Measurements from ENCODE around the gene CD101.

Gene CD101

GRCh38 chr1:117026361-117026760 lies 24.8 kb downstream of the CD101 start:
- DNase-seq (ENCODE audit: low read depth): peak; percentile 18
- no peak for TF ChIP-seq CTCF (conservative IDR thresholded peaks at IDR 0.05; ENCODE audit: low read length)
- H3K4me3 ChIP-seq (ENCODE audit: low read length): no peak overlapping the region

- TF ChIP-seq CTCF (conservative IDR thresholded peaks at IDR 0.05; ENCODE audit: low read length): no peak
- no peak for DNase-seq (ENCODE audit: low read depth)
- no peak overlapping the region for H3K4me3 ChIP-seq (ENCODE audit: low read length)
Measured at GRCh38 chr1:117029685-117030084, 28.1 kb downstream of the CD101 start.

- DNase-seq (ENCODE audit: low read depth): no peak
- no peak for TF ChIP-seq CTCF (conservative IDR thresholded peaks at IDR 0.05; ENCODE audit: low read length)
- H3K4me3 ChIP-seq (ENCODE audit: low read length): no peak overlapping the region
Measured at GRCh38 chr1:117030271-117030877, 28.8 kb downstream of the CD101 start.

- TF ChIP-seq CTCF (conservative IDR thresholded peaks at IDR 0.05; ENCODE audit: low read length): no peak
Measured at GRCh38 chr1:117032266-117032665, 30.7 kb downstream of the CD101 start.

DNA sequence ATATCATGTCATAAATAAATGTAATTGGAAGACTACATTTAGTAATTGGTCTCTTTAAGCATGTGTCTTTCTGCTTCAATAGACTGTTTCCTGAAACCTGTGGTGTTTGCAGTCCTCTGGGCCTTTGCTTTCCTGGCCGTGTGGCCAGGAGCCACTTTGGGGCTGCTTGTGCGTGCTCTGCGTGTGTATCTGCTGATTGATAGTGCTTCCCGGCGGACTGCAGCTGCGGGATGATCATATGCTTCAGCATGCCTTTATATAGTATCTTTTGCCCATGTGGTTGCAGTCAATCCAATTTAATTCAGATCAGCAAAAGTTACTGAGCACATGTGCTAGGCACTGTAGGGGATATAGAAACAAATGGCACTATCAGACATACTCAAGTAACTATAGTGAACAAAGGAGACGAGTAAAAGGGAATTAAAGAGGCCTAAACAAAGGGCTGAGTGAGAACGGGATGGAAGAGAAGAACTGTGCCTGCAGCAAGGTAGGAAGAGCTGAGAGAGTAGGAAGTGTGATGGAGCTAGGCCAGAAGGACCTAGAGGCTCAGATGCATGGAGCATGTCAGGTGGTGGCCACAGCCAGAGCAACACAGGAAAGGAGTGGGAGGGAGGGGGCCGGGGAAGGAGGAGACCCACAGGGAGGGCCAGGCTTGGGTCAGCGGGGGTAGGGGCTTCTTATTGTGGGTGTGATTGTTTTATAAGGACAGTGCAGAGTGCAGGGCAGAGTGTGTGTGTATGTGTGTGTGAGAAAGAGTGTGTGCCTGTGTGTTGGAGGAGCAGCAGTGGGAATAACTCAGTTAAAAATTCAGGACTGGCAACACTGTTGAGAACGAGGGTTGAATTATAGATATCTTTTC lies 31.4 kb downstream of the CD101 start:
- no peak for DNase-seq (ENCODE audit: low read depth)
- no peak overlapping the region for H3K4me3 ChIP-seq (ENCODE audit: low read length)
- TF ChIP-seq CTCF (conservative IDR thresholded peaks at IDR 0.05; ENCODE audit: low read length): no peak

More at GRCh38 chr1:117032266-117032665, 30.7 kb downstream of the CD101 start:
- no peak overlapping the region for H3K4me3 ChIP-seq (ENCODE audit: low read length)
- DNase-seq (ENCODE audit: low read depth): no peak

DNA sequence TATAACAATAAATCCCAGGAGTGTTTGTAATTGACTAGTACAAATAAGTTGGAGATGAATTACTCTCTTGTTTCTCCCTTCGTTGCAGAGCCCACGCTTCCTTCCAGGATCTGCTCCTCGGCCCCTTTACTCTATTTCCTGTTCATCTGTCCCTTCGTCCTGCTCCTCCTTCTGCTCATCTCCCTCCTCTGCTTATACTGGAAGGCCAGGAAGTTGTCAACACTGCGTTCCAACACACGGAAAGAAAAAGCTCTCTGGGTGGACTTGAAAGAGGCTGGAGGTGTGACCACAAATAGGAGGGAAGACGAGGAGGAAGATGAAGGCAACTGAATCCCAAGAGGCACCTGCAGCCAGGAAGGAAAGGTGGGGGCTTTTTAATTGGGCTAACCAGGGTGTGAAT lies 32.2 kb downstream of the CD101 start:
- no peak for DNase-seq (ENCODE audit: low read depth)
- H3K4me3 ChIP-seq (ENCODE audit: low read length): no peak overlapping the region
- TF ChIP-seq CTCF (conservative IDR thresholded peaks at IDR 0.05; ENCODE audit: low read length): no peak

DNA sequence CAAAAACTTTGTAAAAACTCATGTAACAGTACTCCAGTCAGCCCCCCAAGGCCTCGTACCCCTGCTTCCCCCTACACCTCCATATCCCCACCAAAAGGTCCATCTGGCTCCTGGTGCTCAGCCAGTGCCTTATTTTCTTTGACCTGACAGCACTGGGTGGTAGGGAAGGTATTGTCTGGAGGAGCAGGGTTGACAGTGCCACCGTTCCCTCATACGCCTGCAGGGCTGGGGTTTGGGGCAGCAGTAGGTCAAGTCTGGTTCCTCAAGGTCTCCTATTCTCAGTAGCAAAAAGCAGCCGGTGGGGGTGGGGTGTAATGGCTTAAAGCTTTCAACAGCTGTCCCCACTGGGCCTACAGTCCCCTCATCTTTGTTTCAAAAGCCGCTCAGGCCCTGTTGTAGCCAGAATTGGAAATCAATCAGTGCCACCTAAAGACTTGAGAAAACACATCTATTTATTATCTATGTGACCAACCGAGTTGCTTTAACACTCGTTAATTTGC lies 33.3 kb downstream of the CD101 start:
- DNase-seq (ENCODE audit: low read depth): no peak
- TF ChIP-seq CTCF (conservative IDR thresholded peaks at IDR 0.05; ENCODE audit: low read length): no peak
- H3K4me3 ChIP-seq (ENCODE audit: low read length): no peak overlapping the region

All from AG10803 (cell line).